NCI-H524 treated with DMSO at 0.1 percent for 48 hours (cell line): ENCODE measurements around the gene KITLG.
"Not testable (repeated sequence)": the region's sequence is repeated elsewhere in the genome, so short reads cannot be mapped to it uniquely, and the experiment has no call there.

Experiments used
- DNase-seq: peaks from one replicate; lab custom pipeline; 2025; lab: John Stamatoyannopoulos, UW

KITLG gene

GRCh38 chr12:88576866-88577265 is 3.4 kb downstream of the KITLG start:
- DNase-seq = no peak

- DNase-seq = no peak
Measured at GRCh38 chr12:88575361-88575970, 4.8 kb downstream of the KITLG start.

- DNase-seq = no peak
Measured at GRCh38 chr12:88574278-88574677, 6.0 kb downstream of the KITLG start.

GRCh38 chr12:88573583-88573982 is 6.7 kb downstream of the KITLG start:
- DNase-seq = no peak

- no peak for DNase-seq
Measured at GRCh38 chr12:88572781-88573549, 7.3 kb downstream of the KITLG start.

- no peak for DNase-seq
Measured at GRCh38 chr12:88571543-88571942, 8.7 kb downstream of the KITLG start.

- DNase-seq = no peak
Measured at GRCh38 chr12:88570103-88570502, 10.2 kb downstream of the KITLG start.

- no peak for DNase-seq
Measured at GRCh38 chr12:88566430-88566829, 13.8 kb downstream of the KITLG start.

GRCh38 chr12:88562846-88563582 is 17.3 kb downstream of the KITLG start:
- no peak for DNase-seq

- DNase-seq = peak; percentile 27
Measured at GRCh38 chr12:88562151-88562550, 18.1 kb downstream of the KITLG start.

- DNase-seq = no peak
Measured at GRCh38 chr12:88559772-88560171, 20.5 kb downstream of the KITLG start.

GRCh38 chr12:88559199-88559598 is 21.1 kb downstream of the KITLG start:
- no peak for DNase-seq

GRCh38 chr12:88558340-88558867 is 21.9 kb downstream of the KITLG start:
- no peak for DNase-seq

- DNase-seq = no peak
Measured at GRCh38 chr12:88556213-88556774, 24.0 kb downstream of the KITLG start.

GRCh38 chr12:88553941-88554658 is 26.2 kb downstream of the KITLG start:
- peak; percentile 80 for DNase-seq

- DNase-seq = no peak
Measured at GRCh38 chr12:88552610-88553079, 27.6 kb downstream of the KITLG start.

GRCh38 chr12:88549929-88550328 is 30.3 kb downstream of the KITLG start:
- DNase-seq = no peak

- not testable (repeated sequence) for DNase-seq
Measured at GRCh38 chr12:88547949-88548348, 32.3 kb downstream of the KITLG start.

- DNase-seq = no peak
Measured at GRCh38 chr12:88546853-88547252, 33.4 kb downstream of the KITLG start.

GRCh38 chr12:88546226-88546625 is 34.0 kb downstream of the KITLG start:
- no peak for DNase-seq
